T-helper 22 cell (primary cell): ENCODE results near the gene ROPN1.
A peak's percentile ranks its signal among the peaks of the same experiment; 100 is the strongest.
"Not testable (repeated sequence)": the region's sequence is repeated elsewhere in the genome, so short reads cannot be mapped to it uniquely, and the experiment has no call there.

Source experiments
- DNase-seq: peaks from one replicate; pipeline ENCODE4 v3.0.0-alpha.2; 2020; ENCODE audit warnings: low read depth

ROPN1 gene

DNA sequence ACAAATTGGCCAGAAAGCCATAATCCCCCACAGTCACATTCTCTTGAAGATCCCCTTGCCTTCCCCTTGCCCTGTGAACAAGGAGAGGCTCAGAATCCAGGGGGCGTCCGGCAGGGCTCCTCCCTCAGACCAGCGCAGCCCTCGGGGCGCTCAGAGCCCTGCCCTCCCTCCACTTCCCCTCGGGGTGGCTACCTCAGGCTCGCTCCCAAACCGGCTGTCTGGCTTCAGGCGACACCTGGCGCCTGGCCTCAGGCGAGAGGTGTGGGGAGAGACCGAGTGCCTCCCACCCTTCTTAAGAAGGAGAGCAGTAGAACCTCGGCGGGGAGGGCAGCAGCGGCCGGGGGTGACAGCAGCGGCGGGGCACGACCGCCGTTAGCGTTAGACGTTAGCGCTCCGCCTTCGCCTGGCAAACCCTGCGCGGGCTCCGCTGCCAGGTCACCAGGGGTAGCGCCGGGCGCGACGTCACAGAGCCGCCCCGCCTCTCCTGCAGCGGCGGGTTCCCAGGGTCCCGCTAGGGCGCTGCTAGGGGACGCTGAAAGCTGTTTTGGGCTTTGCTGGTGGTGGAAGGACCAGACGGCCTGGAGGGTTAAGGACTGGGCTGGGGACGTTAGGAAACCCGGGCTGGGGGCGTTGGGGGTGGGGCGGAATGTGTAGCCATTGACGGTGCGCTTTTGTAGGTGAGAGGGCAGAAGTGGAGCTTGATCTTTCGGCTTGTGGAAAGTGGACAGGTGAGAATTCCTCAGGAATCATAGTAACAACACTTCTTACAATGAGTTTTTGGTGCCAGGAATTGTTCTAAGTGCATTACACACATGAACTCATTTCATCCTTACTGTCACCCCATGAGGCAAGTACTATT is at the start of gene ROPN1:
Gene ROPN1 (minus strand): TSS at position 395 of the 859 bp plus-strand sequence. CDS start 11,643 bp downstream, outside the sequence.
- DNase-seq: not testable (repeated sequence)

DNA sequence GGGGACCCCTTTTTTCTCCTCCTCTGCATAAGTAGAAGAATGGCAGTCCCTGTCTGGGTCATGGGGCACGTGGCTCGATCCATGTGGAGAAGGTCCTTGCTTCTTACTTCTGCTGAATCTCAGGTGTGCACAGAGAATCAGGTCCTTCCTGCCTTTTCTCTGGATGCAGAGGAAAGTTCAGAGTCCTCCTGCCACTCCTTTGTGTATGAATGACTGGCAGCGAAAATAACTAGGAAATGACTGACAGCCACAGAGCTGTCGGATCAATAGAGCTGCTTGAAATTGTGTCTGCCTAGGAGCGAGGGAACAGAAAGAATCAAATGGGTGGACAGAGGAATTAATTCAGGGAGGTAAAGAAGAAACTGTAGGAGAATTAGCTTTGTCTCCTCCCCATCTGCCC is 49.6 kb upstream of the ROPN1 start:
- DNase-seq: no peak

DNA sequence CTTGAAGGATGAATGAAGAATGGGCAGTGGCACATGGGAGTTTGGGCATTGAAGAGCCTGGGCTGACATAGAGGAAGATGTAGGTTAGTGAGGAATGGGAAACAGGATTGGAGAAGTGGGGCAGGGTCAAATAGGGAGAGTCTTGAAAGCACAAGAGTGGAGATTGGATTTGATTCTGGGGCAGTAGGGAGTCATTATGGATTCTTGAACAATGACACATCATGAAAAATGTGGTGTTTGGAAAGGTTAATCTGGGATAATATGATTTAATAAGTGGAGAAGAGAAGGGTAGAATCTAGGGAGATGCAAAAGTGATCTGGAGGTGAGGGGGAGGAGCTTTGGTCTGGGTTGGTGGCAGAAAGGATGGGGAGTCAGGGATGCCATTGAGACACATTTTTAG is 45.4 kb upstream of the ROPN1 start:
- no peak for DNase-seq

DNA sequence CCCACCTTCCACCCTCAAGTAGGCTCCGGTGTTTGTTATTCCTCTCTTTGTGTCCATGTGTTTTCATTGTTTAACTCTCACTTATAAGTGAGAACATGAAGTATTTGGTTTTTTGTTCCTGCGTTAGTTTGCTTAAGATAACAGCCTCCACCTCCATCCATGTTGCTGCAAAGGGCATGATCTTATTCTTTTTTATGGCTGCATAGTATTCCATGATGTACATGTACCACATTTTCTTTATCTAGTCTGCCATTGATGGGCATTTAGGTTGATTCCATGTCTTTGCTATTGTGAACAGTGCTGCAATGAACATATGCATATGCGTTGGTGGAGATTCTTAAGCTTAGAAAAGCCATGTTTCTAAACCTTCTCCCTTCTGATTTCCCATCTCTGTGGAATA is 44.3 kb upstream of the ROPN1 start:
- not testable (repeated sequence) for DNase-seq

DNA sequence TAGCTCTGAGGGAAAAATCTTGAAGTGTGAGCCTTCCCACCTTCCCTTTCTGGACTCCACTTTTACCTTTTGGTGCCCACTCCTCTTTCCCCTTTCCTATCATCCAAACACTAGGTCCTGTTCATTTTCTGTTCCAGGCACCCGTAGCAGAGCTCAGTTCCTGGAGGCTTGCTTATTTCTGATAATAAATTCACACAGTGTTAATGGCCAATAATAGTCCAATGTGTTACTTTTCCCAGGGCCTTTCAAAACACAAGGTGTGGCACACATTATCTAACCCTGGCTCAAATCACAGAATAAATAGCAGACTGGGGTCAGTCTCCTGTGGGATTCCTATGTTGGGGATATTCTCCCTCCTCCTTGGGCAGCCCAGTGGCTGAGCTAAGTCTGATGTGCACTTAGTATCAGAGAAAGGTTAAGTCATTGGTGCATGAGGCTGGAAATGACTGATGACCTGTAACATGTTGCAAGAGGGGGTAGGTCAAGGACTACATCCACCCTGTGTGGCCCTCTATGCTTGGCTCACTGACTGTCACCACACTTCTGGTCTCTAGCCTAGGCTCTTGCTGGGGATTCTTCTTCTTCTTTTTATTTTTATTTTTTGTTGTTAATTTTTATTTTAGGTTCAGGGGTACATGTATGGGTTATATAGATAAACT is 43.7 kb upstream of the ROPN1 start:
- DNase-seq: no peak

DNA sequence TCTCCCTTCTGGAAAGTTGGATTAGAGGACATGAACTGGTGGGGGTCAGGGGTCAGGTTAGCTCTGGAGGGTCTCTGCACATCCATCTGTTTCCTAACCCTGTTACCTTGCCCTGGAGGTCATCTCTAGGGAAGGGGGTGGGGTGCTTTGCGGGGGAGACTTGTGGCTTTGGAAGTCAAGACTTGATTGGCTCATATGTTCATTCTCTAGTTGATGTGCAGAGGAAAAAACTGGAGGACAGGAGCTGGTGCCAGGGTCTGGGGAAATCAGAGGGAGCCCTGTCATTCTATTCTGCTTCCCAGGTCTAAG is 42.9 kb upstream of the ROPN1 start:
- DNase-seq: no peak

DNA sequence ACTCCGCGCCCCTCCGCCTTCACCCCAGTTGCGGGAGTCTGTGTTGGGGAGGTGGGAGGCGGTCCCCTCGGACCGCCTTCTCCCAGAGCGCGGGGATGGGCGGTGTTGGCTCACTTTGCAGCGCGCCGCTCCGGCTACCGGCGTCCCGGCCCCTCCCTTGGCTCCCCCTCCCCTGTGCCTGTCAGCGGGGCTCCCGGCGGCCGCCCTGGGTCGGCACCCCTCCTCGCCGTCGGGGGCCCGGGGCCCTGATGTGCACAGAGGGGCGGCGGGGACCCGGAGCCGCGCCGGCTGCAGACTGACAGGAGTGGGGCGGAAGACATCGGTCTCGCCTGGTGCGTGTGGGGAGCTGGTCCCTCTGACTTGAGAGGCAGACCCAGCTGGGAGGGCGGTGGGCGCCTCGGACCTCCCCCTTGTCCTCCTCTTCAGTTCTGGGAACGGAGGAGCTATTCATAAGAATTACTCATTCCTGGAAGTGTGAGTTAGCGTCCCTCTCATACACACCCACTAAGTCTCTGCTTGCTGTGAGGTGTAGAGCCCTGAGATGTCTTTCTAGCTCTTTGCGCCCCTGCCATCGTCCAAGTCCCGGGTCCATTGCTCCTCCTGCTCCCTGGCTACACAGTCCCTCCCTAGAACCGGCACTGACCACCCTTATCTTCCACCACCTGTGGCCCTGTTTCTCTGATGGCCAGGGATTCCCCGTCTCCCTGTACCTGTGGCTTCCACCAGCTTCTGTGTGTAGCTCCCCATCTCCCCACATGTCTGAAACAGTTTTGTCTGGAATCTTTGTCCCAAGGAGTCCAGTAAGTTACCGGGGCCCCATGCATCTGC is 42.3 kb upstream of the ROPN1 start:
- no peak for DNase-seq

DNA sequence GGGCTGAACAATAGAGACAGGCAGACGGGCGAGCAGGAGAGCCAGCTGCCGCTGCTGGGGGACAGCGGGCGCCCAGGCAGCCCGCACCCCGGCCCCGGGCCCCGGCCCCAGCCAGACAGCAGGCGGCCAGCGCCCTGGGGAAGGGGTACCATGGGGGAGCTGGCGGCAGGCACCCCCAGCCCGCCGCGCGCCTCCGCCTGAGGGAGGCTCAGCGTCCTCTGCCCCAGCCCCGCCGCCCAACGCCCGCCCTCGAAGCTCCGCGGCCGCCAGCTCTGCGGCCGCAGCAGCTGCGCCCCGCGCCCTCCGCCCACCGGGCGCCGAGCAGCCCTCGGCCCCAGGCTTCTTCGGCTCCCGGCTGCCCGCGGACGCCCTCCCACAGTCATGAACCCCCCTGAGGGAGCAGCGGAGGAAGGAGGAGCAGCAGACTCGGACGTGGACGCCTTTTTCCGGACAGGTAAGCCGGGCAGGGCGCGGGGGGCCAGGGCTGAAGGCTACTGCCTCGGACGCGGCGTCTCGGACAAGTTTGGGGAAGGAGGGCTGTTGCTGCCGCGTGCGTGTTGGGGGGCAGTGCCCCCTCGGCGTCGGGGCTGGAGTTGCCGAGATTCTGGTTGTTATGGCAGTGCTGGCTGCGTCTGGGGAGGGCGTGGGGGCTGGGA is 41.6 kb upstream of the ROPN1 start, which contains the start of gene KALRN:
Gene KALRN (plus strand): TSS at position 10 of the 656 bp plus-strand sequence.
- DNase-seq: no peak

DNA sequence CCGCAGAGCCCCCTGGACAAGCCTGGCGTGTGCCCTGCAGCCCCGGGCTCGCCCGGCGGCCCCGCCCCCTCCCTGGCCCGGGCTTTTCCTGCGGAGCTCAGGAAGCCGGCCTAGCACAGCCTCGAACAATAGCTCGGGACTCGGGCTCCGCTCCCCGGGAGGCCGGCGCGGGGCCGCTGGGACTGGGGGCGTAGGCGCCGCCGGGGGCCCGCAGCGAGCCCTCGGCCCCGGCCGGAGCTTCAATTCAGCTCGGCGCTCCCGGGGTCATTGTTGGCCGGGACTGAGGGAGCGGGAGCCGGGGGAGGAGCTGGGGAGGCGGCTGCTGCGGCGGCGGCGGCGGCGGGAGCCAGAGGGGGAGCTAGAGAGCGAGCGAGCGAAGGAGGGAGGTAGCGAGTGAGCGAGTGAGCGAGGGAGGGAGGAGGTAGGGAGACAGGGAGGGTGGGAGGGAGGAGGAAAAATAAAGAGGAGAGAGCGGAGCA is 41.0 kb upstream of the ROPN1 start:
- DNase-seq: peak; percentile 10

DNA sequence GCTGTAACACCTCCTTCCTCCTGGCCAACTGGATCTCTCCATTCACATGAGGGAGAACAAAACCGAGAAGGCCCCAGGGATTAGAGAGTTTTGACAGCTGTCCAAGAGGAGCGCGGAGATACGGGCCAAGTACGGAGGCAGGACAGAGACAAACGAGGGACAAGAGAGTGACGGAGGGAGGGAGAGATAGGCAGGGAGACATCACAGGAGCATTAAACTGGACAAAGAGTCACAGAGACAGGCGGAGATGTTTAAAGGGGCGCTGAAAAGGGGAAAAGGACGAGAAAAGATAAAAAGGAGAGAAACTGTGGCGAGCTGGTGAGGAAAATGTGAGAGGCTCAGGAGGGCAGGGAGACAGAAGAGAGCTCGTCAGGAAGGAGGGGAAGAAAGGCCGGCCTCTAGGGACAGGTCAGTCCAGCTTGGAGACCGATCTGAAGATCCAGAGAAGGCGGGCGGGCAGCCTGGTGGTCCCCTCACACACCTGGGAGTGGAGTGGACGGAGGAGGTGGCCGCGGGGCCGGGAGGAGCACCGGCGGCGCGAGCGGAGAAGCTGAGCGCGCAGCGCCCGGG is 40.5 kb upstream of the ROPN1 start:
- no peak for DNase-seq

DNA sequence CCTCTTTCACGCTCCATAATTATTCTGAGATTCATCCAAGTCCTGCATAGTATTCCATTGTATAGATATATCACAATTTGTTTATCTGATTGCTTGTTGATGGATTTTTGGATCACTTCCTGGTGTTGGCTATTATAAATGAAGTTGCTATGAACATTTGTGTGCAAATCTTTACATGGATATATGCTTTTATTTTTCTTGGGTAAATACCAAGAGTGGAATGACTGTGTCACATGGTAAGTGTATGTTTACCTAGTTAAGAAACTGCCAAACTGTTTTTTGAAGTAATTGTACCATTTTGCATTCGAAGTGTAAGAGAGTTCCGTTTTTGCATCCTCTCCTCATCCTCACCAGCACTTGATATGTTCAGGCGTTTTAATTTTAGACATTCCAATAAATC is 34.6 kb upstream of the ROPN1 start:
- no peak for DNase-seq

DNA sequence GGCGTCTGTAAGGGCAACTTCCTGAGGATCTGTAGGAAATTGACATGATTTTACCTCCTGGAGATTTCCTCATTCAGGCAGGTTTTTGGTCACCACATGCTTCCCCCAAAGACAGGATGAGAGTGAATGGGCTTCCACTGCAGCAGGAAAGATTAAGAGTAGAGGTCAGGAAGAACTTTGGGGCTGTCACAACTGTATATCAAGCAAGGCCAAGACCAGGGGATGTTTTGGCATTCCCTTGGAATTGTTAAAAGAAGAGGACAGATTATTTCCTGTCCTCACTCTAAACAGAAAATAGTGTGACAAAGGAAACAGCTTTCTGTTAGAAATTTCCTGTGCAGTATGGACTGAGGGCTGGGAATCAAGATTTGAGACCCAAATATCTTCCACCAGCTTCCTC is 31.6 kb upstream of the ROPN1 start:
- DNase-seq: not testable (repeated sequence)

DNA sequence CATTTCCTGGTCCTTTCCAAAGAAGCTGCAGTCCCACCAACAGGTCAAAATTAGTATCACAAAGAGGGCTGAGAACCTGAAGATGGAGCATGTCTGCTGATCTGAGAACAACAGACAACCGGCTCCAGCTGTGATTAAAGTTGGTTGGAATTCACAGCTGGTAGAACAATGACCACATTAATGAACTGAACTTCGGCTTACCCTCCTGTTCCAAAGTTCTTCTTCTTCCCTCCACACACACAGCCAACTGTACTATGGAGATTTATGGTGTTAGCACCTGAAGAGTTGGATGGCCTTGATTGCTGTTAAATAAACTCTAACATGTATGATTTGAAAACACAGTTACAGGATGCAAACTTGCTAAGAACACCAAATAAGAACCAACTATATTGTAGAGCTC is 27.4 kb upstream of the ROPN1 start:
- DNase-seq: no peak

DNA sequence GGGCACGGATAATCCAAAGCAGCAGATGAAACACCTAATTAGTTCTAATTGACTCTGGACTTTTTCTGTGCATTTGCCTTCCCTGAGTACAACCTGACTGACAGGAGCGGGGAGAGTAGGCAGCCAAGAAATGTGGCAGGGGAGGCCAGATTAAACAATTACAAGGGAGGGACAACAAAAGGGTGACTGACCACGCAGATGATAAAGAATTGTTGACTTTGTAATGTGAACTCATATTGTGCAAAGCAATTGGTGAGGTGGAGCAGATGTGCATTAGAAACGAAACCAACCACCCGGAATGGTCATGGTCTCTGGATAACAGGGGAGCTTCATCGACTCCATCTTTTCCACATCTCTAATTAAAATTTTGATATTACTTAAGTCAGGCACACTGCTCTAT is 25.6 kb upstream of the ROPN1 start:
- DNase-seq: not testable (repeated sequence)

DNA sequence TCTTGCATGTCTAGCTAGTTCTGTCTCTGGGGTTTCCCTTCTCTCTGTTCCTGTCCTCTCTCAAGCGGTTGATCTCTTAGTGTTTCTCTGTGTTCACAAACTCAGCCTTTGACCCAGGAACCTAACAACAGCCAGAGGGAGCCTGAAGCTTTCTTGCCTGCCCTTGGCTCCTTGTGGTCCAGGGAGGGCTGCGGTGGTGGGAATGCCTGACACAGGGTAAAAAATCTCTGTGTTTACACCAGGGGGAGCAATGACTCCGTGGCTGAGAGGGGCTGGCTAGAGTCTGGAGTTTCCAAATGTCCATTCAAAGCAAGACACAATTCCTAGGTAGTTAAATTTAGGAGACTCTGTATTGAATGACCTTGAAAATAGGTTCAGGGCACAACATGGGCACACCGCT is 24.6 kb upstream of the ROPN1 start:
- DNase-seq: not testable (repeated sequence)

DNA sequence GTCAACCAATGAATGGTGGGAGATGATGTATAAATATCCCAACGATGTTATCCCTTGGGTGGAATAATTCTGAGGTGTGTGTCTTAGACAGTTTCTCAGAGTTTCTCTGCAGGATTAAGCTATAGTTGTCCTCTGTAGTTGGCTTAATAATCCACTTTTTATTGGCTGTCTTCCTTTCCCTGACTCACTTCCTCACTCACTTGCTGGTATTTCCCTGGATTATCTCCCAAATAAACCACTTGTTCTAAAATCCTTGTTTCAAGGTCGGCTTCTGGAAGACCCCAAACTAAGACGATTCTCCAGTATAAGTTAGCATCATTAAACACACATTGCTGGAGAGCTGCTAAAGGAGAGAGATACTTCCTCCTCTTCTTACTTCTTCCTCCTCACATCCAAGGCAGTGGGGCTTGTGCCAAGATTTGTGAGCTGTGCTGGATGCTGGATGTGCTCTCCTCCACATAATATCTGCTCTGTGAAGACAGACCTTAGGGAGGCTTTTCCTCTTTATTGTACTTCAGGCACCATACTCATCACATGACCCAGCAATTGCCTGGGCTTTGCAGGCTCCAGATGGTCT is 22.5 kb upstream of the ROPN1 start:
- no peak for DNase-seq

DNA sequence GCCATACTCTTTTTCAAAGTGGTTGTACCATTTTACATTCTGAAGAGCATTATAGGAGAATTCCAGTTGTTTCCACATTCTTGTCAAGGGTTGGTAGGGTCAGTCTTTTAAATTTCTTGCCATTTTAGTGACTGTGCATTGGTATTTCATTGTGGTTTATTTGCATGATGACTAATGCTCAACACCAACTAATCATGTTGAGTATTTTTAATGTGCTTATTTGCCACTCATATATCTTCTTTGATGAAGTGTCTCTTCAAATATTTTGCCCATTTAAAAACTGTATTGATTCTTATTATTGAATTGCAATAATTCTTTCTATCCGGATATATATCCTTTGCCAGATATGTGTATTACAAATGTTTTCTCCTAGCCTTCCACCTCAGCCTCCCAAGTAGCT is 16.4 kb upstream of the ROPN1 start:
- not testable (repeated sequence) for DNase-seq

DNA sequence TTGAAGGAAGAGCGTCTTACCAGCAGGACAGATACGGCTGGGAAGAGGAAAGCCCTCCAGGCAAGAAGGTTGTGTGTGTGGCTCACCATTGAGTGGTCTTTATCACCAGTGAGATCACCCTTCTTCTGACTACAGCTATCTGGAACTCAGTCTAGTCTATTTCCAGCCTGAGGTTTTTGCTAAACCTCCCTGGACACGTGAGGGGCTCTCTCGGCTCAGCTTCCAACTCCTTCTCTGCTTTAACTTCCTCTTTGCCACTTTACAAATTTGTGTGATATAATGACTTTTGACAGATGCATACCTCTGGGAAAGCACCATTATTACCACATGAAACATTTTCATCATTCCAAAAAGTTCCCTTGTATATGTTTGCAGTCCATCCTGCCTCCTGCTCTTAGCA is 15.3 kb upstream of the ROPN1 start:
- DNase-seq: no peak

DNA sequence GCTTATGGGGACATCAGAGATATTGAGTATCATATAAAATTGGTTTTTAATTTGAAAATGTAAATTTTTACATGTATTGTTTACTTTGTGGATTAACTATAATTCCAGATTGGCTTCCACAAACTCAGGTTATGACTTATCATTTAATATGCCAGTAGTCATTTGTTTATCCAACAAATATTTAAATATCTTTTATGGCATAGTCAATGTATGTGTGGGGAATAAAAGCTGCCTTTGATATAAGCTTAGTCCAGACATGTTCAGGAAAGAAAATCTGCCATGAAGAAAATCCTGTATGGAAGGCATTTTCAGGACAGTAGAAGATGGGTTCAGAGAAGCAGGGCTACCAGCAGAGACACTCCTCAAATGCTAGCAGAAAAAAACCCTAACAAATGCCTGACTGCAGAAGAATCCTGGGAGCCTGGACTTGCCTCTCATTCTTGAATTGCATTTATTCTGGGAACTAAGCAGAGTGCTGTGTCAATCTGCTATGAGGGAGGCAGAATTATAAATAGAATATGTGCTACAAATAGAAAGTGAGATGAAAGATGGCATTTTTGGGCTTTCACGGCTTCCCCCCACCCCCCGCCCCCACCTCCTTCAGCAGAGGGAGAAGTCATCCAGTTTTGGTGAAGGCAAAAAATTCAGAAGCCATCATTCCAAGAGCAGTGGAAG is 10.6 kb upstream of the ROPN1 start:
- DNase-seq: not testable (repeated sequence)

DNA sequence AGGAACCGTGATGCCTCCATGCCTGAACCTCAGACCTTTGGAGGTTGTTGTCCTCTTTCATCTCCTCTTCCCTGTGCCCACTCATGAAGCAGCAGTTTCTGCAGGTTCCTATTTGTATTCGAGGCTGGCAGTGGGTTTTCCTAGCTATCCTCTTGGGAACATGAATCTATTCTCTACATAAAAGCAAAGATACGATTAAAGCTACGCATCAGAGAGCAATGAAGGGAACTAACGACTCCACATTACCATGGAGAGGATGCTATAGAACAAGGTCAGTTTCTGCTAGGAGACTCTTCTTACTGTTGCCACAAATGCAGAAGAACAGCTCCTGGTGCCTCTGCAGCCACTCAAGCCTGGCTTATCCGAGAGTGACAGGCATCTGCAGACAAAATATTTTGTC is 9.4 kb upstream of the ROPN1 start:
- DNase-seq: not testable (repeated sequence)

DNA sequence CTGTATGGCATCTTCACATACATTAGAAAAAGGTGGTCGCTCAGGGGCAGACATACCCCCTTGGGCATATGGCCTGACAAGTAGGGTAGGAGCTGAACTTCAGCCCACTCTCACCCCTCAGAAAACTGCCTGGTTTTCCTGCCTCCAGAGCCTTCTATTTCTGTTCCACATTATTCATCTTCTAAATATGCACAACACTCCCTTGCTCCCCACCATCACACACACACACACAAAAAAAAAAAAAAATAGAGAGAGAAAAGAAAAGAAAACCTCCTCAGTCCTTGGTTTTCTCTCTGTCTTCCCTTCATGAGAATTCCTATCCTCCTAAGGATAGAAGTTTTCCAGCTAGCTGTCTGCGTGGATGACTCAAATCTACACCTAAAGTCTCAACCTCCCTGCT is 5.6 kb upstream of the ROPN1 start:
- DNase-seq: no peak
